IPS-NIHi11 (cell line): ENCODE data around the gene SIGLEC11.
"Not testable (repeated sequence)": the region's sequence is repeated elsewhere in the genome, so short reads cannot be mapped to it uniquely, and the experiment has no call there.

ENCODE experiments used
- DNase-seq: peaks from one replicate; pipeline ENCODE4 v3.0.0; 2012; ENCODE audit warnings: mixed read lengths, low spot score

Gene SIGLEC11

GRCh38 chr19:49950956-49951526 lies 9.9 kb downstream of the SIGLEC11 start:
- no peak for DNase-seq

DNA sequence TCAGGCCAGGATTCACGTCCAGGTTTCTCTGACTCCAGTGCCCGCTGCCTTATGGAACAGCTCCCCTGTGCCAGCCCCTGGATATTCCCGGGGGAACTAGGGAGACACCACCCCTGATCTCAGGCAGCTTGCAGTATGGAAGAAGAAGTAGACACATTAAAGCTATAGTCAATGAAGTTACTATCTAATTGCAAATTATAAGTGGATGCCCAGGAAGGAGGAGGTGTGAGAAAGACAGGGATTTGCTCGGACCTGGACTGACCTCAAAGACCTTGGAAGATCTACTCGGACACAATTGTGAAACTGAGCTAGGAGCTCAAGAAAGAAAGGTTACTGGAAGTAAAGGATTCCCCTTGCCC lies 10.4 kb downstream of the SIGLEC11 start:
- no peak for DNase-seq

GRCh38 chr19:49949742-49950589 lies 11.0 kb downstream of the SIGLEC11 start:
- DNase-seq = no peak

DNA sequence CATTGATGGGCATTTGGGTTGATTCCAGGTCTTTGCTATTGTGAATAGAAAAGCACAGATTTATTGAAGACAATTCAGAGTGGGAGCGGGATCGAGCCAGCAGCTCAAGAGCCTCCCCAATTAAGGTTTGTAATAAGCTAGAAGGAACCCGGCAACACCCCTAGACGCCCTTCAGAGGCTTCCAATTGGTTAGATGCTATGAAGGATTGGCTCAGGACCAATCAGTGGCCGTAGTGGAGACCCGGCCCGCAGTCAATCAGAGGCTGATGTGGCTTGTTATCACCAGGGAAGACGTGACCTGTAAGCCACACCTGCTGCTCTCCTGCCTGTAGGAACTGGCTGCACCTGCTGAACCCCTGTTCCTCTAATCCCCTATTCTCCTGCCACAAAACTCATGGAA lies 14.6 kb downstream of the SIGLEC11 start:
- no peak for DNase-seq

GRCh38 chr19:49944567-49944966 lies 16.4 kb downstream of the SIGLEC11 start:
- not testable (repeated sequence) for DNase-seq

GRCh38 chr19:49940482-49940791 lies 20.5 kb downstream of the SIGLEC11 start:
- DNase-seq = no peak

DNA sequence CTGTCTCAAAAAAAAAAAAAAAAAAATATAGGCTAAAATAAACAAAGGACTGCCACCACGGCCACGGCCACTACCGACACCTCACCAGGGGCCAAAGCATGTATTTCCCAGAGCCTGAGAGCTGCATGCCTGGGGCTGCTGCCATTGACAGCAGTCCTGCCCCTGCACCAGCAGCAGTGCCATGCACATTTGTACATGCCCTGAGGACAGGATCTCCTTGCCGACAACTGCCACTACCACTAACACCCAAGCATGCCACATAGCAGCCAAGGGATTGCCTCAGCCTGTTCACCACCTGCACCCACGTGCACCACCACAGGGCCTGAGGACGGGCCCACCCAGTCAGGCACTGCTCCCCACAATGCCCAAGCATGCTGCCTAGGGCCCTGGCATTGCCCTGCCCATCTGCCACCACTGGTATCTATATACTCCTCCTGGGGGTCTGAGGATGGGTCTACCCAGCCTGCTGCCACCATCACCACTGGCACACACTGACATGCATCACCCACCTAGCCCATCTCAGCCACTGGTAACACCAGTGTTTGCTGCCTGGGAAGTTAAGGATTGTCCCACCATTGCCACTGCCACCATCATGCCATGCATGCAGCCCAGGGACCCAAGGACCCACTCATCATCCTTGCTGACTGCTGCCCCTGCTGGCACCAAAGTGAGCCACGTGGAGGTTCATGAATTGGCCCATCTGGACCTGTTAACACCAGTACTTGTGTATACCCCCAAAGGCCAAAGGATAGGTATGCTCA lies 21.1 kb downstream of the SIGLEC11 start:
- DNase-seq = no peak

DNA sequence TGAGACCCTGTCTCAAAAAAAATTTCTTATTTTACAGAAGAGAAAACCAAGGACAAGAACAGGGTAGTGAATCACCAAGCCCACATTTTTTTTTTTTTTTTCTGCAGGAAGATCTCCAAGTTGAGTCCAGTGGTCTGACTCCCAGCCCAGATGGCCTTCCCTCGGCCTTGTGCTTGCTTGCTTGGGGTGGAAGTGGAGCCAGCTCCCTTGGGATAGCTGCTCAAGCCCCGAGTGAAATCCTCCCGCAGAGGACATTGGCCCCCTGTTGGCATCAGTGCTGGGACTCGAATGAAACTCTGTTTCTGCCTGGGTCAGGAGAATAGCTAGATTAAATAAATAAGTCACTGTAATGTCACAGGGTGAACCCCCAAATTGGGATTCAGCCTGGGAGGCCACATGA lies 22.3 kb downstream of the SIGLEC11 start:
- no peak for DNase-seq

DNA sequence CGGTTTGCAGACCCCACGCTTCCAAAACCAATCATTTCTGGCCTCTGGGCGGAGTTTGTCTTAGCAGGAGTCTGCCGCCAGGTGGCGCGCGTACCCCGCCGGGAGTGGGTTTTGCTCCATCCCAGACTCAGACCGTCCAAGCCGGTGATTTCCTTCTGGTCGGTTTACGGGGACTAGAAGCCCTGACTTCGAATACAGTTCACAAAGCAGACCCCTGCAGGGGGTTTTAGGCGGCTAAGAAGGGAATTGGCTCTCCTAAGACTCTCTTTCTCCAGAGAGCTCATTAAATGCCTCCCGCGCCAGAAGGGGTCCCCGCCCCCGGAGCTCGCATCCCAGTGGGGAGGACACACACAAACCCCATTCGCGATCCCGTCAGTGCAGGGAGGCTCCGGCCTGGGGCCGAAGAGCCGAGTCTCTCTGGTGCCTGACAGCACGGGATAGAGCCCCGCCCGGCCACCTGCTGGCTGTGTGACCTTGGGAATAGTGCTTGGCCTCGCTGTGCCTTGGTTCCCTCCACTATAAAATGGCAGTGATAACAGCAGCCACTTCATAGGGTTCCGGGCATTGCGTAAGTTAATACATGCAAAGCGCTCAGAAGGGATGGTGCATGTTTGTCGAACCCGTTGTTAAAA lies 23.1 kb downstream of the SIGLEC11 start:
- peak; percentile 84 for DNase-seq

DNA sequence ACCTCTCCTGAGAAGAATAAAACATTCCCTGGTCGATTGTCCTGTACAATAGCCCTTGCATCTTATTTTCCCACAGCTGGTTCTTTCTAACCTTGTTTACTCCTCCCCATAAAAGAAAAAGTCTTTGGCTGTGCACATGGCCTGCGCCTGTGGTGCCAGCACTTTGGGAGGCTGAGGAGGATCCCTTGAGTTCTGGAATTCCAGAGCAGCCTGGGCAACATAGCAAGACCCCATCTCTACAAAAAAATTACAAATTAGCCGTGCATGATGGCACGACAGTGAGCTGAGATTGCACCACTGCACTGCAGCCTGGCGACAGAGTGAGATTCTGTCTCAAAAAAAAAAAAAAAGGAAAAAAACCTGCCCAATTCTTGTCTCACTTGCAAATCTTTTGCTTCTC lies 24.4 kb downstream of the SIGLEC11 start:
- no peak for DNase-seq

DNA sequence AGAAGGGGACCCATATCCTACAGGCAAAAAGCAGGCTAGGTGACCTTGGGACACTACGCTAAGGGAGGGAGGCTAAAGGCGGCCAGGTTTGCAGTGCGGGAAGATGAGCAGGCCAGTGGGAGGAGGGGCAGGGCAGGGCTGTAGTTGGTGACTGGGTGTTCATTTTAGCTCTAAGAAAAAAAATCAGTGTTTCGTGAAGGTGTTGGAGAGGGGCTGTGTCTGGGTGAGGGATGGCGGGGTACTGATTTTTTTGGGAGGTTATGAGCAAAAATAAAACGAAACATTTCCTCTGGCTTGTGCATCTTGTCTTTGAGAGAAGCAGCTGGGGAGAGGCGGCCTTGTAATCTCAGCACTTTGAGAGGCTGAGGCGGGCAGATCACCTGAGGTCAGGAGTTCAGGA lies 27.3 kb downstream of the SIGLEC11 start:
- no peak for DNase-seq

DNA sequence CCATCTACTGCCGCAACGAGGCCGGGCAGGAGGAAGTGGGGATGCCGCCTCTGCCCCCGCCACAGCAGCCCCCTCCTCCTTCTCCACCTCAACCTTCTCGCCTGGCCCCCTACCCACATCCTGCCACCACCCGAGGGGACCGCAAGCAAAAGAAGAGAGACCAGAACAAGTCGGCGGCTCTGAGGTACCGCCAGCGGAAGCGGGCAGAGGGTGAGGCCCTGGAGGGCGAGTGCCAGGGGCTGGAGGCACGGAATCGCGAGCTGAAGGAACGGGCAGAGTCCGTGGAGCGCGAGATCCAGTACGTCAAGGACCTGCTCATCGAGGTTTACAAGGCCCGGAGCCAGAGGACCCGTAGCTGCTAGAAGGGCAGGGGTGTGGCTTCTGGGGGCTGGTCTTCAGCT lies 28.2 kb downstream of the SIGLEC11 start:
- DNase-seq = no peak

GRCh38 chr19:49932041-49932451 lies 28.9 kb downstream of the SIGLEC11 start:
- DNase-seq = no peak

DNA sequence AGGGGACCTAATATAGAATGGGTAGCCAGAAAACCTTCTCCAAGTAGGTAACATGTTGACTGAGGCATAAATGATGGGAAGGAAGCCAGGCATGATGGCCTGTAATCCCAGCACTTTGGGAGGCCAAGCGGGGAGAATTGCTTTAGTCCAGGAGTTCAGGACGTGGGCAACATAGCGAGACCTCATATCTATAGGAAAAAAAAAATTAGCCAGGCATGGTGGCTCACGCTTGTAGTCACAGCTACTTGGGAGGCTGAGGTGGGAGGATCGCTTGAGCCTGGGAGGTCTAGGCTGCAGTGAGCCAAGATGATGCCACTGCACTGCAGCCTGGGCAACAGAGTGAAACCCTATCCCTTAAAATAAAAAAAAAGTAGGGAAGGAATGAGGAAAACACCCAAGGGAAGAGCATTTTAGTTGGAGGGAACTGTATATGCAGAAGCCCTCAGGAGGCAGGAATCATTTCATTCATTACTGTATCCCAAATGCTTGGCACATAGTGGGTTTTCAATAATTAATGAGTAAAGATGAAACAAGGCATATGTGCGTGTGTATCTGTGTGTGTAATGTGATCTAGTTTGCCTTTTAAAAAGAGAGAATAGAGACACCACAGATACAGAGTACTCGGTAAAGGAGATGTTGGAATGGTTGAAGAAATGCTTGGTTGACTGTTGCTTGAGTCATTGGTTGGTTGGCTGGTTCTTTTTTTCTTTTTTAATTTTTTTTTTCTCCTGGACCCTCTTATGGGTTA lies 29.5 kb downstream of the SIGLEC11 start:
- no peak for DNase-seq

DNA sequence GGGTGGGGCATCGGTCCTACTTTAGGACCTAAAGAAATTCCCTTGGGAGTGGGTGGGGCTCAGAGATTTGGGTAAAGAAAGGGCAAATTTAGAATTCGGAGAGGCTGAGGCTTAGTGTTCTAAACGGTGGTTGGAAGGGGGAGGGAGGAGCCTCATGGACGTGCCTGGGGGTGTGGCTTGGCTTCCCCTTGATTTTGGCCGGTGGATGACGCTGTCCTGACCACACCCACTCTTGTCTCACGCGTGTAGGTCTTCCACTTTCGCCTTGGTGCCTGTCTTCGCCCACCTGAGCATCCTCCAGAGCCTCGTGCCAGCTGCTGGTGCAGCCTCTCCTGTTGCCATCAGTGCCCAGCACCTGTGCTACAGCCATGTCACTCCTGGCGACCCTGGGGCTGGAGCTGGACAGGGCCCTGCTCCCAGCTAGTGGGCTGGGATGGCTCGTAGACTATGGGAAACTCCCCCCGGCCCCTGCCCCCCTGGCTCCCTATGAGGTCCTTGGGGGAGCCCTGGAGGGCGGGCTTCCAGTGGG lies 30.4 kb downstream of the SIGLEC11 start:
- peak; percentile 76 for DNase-seq

DNA sequence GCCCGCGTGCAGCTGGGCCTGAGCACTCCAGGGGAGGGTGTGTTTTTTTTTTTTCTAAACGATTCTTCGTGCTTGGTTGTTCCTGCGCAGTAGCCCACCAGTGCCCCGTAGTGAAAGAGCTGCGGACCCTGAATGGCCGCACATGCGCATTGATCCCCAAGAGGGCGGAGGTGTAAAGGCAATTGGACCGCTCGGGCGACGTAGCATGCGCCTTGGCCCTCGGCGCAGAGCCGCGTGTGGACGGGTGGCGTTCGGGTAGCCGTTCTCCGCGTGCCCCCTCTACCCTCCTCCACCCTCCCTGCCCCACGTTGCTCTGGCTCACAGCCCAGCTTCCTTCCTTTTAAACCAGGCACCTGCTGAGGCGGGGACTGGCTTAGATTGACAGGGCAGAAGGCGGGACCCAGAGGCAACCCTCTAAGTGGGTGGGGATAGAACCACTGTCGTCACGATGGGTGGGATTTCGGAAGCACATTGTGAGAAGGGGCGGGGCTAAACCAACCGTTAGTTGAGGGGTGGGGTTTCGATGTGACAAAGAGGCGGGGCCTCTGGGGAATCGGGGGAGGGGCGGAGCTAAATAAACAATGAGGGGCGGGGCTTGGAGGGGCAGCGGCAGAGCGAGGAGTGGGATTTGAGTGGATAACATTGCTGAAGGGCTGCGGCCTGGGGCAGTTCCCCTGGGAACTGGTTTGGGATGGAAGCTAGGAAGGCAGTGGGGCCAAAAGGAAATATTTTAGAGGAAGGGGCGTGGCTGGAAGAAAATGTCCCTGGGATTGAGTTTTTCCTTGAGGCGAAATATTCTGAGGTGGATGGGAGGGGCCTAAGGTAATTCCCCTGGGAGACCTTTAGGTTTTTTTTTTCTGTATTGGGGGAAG lies 31.1 kb downstream of the SIGLEC11 start:
- DNase-seq = peak; percentile 94

DNA sequence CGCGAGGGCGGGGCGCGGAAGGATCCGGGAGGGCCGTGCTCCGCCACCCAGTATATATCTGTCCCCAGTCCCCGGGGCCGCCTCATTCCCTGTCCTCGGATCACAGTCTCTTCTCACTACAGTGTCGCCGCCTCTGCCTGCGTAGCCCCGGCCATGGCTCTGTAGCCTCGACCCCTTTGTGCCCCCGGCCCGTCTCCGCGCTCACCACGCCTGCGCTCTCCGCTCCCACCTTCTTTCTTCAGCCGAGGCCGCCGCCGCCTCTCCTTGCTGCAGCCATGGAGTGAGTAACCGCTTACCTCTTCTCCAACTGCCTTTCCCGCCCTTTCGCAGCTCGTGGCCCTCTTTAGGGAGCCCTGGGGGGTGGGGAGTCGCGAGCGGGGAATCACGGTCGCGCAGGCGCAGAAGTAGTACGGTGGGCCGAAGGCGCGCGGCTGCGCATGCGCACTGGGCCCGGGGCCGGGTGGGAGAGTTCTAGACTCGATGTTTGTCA lies 31.8 kb downstream of the SIGLEC11 start, which contains the start of the genes ATF5 and NUP62:
Gene ATF5 (plus strand): TSS at position 85 of the 490 bp plus-strand sequence. CDS start 1,646 bp downstream, outside the sequence.
Gene NUP62 (minus strand): TSS at position 384 of the 490 bp plus-strand sequence. CDS start 19,697 bp downstream, outside the sequence.
- peak; percentile 99 for DNase-seq

DNA sequence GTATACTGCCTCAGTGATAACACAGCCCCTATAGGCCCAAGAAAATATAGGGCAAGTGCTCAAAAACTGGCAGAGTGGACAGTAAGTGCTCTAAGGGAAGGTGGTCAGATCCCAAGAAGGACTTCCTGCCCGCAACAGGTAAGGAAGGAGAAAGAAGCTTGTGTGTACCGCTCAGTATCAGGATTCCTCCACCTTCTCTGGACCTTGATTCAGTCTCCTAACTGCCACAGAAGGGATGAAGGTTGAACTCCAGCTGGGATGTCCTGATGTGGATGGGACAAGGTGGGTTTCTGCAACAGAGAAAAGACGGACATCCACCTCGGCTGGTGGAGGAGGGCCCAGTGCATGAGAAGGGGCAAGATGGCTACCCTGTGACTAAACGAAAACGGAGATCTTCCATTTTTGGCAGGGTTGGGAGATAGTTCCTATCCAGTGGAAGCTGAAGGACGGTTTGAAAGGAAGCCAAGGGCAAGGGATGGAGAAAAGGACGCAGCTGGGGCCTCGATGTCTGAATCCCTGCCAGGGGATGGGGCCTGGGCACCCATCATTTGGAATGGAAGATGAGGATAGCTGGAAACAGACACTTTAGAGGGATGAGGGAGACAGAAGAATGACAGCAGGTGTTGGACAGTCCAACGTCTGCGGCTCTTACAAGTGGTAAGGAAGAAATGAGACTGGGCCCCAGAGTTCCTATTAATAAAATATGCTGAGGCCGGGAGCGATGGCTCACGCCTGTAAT lies 33.3 kb downstream of the SIGLEC11 start:
- DNase-seq = no peak

DNA sequence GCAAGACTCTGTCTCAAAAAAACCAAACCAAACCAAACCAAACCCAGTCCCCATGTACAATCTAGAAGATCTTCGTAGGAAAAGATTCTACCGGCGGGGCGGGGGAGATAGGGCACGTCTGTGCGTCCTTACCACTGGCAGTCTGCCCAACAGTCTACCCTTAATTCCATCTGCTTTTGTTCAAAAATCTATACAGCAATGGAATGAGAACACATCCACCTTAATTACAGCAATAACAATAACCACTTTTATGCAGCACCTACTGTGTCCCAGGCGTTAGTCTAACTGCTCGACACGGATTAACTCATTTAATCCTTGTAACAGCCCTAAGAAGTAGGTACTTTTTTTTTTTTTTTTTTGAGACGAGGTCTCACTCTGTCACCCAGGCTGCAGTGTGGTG lies 34.5 kb downstream of the SIGLEC11 start:
- no peak for DNase-seq

DNA sequence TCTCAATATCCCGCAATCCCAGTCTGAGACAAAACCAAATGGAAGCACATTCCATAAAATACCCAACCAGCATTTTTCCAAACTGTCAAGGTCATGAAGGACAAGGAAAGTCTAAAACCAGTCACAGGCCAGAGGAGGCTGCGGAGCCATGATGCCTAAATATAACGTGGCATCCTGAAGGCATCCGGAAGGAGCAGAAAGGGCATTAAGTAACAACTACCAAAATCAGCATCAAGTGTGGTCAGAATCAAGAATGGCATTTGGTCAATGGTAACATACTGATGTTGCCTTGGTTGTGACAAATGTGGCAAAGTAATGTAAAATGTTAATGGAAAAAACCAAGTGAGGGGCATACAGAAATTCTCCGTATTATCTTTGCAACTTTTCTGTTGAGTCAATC lies 35.5 kb downstream of the SIGLEC11 start:
- DNase-seq = no peak
